ENCODE measurements around the gene LNPEP.
A peak's percentile ranks its signal among the peaks of the same experiment; 100 is the strongest.

The LNPEP gene

GRCh38 chr5:97019435-97020117 lies 83.7 kb downstream of the LNPEP start:
- H3K4me3 ChIP-seq (ENCODE audit: low read depth, low read length), result no peak overlapping the region
- POLR2A ChIA-PET, result no interaction called here
- CTCF ChIA-PET, result no interaction called here
- DNase-seq (ENCODE audit: low read depth, low spot score), result peak; percentile 45
- no peak for TF ChIP-seq CTCF (IDR thresholded peaks at IDR 0.05; ENCODE audit: insufficient read depth, low read length, missing control alignments)

GRCh38 chr5:97021416-97021815 lies 85.5 kb downstream of the LNPEP start:
- CTCF ChIA-PET, result interaction anchor here (0.6 to 1.5 kb wide), 2 partner anchors 144 to 153 kb away, joined by 3 to 4 read pairs; no protein-coding TSS in a partner anchor
- no peak overlapping the region for H3K4me3 ChIP-seq (ENCODE audit: low read depth, low read length)
- no peak for DNase-seq (ENCODE audit: low read depth, low spot score)
- TF ChIP-seq CTCF (IDR thresholded peaks at IDR 0.05; ENCODE audit: insufficient read depth, low read length, missing control alignments), result no peak
- POLR2A ChIA-PET, result no interaction called here

DNA sequence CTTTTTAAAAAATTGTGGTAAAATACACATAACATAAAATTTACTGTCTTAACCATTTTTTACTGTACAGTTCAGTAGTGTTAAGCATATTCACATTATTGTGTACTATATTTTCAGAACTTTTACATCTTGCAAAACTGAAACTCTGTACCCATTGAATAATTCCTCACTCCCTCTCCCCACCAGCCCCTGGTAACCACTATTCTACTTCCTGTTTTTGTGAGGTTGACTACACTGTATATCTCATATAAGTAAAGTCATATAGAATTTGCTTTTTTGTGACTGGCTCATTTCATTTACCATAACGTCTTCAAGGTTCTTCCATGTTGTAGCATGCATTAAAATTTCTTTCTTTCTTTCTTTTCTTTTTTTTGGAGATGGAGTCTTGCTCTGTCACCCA lies 87.0 kb downstream of the LNPEP start:
- no peak for TF ChIP-seq CTCF (IDR thresholded peaks at IDR 0.05; ENCODE audit: insufficient read depth, low read length, missing control alignments)
- no peak for DNase-seq (ENCODE audit: low read depth, low spot score)
- ChIA-PET POLR2A (no interaction called here), CTCF (no interaction called here)
- no peak overlapping the region for H3K4me3 ChIP-seq (ENCODE audit: low read depth, low read length)

GRCh38 chr5:97026721-97027120 lies 90.8 kb downstream of the LNPEP start:
- POLR2A ChIA-PET, result interaction anchor here (0.6 kb wide), 1 partner anchor 9 kb away, joined by 3 read pairs; no protein-coding TSS in a partner anchor

DNA sequence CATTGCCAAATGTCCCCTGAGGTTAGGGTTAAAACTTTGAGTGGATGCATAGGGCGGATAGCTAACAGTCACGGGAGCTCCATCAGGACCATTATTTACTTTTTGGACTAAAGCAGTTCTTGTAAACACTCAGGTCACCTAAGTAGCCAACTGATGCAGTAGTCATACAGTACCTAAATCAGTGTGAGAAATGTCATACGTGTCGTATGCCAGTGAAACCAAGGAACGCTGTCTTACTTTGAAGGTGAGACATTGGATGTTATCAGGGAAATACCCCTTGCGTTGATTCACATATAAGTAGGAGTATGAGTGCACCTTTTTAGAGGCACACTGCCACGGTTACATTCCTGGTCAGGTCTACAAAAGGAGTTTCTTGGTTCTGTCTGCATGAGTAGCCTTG lies 101.9 kb downstream of the LNPEP start:
- no peak for TF ChIP-seq CTCF (IDR thresholded peaks at IDR 0.05; ENCODE audit: insufficient read depth, low read length, missing control alignments)
- ChIA-PET POLR2A (no interaction called here), CTCF (no interaction called here)
- no peak overlapping the region for H3K4me3 ChIP-seq (ENCODE audit: low read depth, low read length)
- no peak for DNase-seq (ENCODE audit: low read depth, low spot score)

More at GRCh38 chr5:97026721-97027120, 90.8 kb downstream of the LNPEP start:
- TF ChIP-seq CTCF (IDR thresholded peaks at IDR 0.05; ENCODE audit: insufficient read depth, low read length, missing control alignments), result no peak
- no peak overlapping the region for H3K4me3 ChIP-seq (ENCODE audit: low read depth, low read length)
- peak; percentile 28 for DNase-seq (ENCODE audit: low read depth, low spot score)
- CTCF ChIA-PET, result interaction anchor here (2.7 kb wide), 1 partner anchor 18 kb away, joined by 8 read pairs; no protein-coding TSS in a partner anchor

- POLR2A ChIA-PET, result no interaction called here
- DNase-seq (ENCODE audit: low read depth, low spot score), result no peak
- H3K4me3 ChIP-seq (ENCODE audit: low read depth, low read length), result no peak overlapping the region
- CTCF ChIA-PET, result interaction anchor here (1.4 kb wide), 1 partner anchor 123 kb away, joined by 4 read pairs; no protein-coding TSS in a partner anchor
- TF ChIP-seq CTCF (IDR thresholded peaks at IDR 0.05; ENCODE audit: insufficient read depth, low read length, missing control alignments), result no peak
These were observed 105.4 kb downstream of the LNPEP start for GRCh38 chr5:97041239-97041638.
